Activated CD4-positive, alpha-beta T cell treated with anti-CD3 and anti-CD28 coated beads for 24 hours (primary cell): ENCODE measurements around the gene PHF19.

Source experiments
- DNase-seq, 2 donors: peaks; one replicate each; pipeline ENCODE4 v3.0.0-alpha.2; 2020; ENCODE audit warnings: low read depth in 2 of 2

Gene PHF19

GRCh38 chr9:120913647-120914264, 36.8 kb upstream of the PHF19 start:
- DNase-seq = no peak

- DNase-seq = no peak
Measured at GRCh38 chr9:120912958-120913646, 36.1 kb upstream of the PHF19 start.

GRCh38 chr9:120911295-120911837, 34.4 kb upstream of the PHF19 start:
- no peak for DNase-seq

- DNase-seq = no peak
Measured at GRCh38 chr9:120910643-120911042, 33.7 kb upstream of the PHF19 start.

- DNase-seq = no peak
Measured at GRCh38 chr9:120909904-120910303, 32.9 kb upstream of the PHF19 start.

GRCh38 chr9:120905315-120906164, 28.6 kb upstream of the PHF19 start:
- no peak for DNase-seq

GRCh38 chr9:120904978-120905301, 28.0 kb upstream of the PHF19 start:
- DNase-seq = no peak

GRCh38 chr9:120904061-120904977, 27.3 kb upstream of the PHF19 start:
- no peak for DNase-seq

GRCh38 chr9:120902569-120903535, 25.9 kb upstream of the PHF19 start:
- DNase-seq = no peak

- DNase-seq = no peak
Measured at GRCh38 chr9:120901755-120902568, 25.0 kb upstream of the PHF19 start.

GRCh38 chr9:120900824-120901223, 23.8 kb upstream of the PHF19 start:
- DNase-seq = no peak

- DNase-seq = no peak
Measured at GRCh38 chr9:120899490-120900068, 22.6 kb upstream of the PHF19 start.

- DNase-seq = no peak
Measured at GRCh38 chr9:120898396-120898795, 21.4 kb upstream of the PHF19 start.

GRCh38 chr9:120895951-120896350, 19.0 kb upstream of the PHF19 start:
- no peak for DNase-seq

GRCh38 chr9:120894321-120895148, 17.5 kb upstream of the PHF19 start:
- DNase-seq = no peak

GRCh38 chr9:120893611-120894307, 16.8 kb upstream of the PHF19 start:
- DNase-seq = no peak

GRCh38 chr9:120892748-120893610, 16.0 kb upstream of the PHF19 start:
- DNase-seq = no peak
